ENCODE results near the gene ABCA13.
A peak's percentile ranks its signal among the peaks of the same experiment; 100 is the strongest.
"Not testable (repeated sequence)": the region's sequence is repeated elsewhere in the genome, so short reads cannot be mapped to it uniquely, and the experiment has no call there.

Gene ABCA13

DNA sequence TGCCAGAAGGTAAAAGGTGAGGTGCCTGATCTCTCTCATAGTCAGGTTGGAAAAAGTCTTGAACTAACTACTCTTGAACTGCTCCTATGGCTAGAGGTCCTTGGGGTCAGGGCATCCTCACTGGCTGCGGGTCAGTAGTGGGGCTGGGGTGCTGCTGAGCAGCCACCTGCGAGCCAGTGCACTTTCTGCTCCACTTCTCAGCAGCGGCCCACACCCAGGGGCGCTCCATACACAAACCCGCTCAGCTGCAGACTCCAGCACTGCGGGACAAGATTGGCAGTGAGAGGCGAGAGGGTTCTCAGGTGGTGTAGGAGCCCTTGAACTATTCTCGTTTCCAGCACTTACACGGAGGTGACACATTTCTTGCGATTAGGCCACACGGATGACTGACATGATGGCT lies 6.0 kb downstream of the ABCA13 start:
- DNase-seq, result no peak

DNA sequence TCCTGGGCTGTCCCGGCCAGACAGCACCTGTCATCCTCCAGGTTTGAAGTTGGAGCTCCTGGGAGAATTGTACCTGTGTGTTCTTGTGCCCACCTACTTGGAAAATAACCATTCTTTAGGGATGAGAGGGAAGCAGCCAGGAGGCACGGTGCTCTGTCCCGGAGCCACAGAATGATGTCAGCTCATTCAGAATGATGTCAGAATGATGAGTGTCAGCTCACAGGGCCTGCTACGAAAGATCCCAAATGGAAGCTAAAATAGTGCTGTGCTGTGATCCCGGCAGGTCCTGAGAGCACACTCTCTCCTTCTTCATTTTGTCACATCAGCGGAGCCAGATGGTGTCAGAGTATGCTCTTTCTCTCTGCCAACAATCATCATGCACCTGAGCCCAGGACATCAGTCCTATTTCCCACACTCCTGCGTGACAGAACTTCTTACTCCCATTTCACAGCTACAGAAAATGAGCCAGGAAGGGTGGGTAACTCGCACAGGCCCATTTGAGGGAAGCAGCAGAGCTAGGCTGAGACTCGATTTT lies 8.3 kb downstream of the ABCA13 start:
- DNase-seq, result no peak

DNA sequence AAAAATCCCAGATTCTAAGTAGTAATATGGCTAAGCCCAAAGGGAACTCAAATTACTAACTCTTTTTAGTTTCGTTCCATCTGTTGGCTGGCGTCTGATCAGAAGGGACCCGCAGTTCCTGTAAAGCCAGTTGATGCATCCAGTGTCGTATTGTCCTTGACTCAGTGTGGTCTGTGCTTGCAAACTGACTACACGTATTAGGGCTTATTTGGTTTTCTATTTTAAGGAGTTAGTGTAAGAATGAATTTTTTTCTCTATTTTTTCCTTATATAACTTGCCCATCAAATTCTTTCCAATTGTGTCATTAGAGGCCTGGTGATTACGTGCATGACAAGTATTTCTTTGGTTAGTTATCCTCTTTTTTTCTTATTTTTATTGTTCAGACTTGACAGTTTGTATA lies 9.7 kb downstream of the ABCA13 start:
- DNase-seq, result no peak

DNA sequence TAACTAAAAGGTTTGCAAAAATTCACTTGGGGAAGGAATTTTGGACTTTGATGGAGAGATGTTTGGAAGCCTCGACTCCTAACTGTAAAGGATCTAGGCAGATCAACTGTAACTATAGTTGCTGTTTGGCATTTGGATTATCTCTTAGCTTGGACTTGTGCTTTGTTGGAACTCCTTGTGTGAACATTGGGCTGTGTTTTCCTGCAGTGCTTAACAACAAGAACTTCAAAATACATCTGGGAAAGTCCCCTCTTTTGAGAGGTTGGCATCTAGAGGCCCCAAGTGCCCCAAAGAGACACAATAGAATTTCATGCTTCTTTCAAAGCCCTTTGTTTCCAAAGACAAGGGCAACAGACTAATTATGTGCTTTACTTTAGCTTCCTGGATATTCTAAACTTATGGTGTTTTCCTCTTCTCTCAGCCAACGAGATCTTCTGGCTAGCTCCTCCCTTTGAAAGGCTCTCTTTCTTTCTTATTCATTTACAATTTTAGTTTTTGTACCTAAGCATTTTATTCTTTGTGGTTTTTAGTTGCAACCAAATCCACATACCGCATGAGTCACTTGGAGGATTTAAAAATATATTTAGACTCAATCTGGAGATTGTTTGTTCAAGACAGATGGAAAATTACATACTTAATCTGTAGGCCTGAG lies 11.6 kb downstream of the ABCA13 start:
- DNase-seq, result no peak

DNA sequence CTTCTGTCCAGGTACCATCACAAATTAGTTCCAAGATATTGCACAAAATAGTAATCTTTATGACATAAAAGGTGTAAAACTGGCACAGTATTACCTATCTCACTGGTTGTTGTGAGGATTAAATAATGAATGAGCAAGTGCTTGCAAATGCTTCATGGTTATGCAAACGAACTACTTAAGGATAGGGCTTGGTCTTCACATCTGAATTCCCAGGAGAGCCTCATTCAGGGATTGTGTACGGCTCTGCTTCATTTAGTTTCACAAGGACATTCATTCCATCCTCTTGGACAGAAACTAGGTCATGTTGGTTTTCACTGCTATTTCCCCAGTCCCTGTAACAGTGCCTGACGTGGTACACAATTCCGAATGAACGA lies 12.1 kb downstream of the ABCA13 start:
- no peak for DNase-seq

DNA sequence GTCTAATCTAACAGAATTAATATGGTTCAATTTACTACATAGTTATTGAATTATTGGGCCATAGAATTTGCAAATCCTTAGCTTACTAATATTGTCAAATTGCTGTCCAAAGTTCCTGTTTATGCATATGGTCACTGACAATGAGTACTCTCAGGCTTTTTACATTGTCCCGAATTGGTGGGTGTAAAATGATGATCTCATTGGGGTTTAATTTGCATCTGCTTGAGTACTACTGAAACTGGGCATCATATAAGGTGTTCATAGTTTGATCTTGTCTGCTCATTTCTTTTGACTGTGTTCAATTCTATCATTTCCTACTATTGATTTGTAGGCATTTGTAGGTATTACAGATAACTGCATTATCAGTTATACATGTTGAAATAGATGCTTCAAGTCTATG lies 12.7 kb downstream of the ABCA13 start:
- no peak for DNase-seq

DNA sequence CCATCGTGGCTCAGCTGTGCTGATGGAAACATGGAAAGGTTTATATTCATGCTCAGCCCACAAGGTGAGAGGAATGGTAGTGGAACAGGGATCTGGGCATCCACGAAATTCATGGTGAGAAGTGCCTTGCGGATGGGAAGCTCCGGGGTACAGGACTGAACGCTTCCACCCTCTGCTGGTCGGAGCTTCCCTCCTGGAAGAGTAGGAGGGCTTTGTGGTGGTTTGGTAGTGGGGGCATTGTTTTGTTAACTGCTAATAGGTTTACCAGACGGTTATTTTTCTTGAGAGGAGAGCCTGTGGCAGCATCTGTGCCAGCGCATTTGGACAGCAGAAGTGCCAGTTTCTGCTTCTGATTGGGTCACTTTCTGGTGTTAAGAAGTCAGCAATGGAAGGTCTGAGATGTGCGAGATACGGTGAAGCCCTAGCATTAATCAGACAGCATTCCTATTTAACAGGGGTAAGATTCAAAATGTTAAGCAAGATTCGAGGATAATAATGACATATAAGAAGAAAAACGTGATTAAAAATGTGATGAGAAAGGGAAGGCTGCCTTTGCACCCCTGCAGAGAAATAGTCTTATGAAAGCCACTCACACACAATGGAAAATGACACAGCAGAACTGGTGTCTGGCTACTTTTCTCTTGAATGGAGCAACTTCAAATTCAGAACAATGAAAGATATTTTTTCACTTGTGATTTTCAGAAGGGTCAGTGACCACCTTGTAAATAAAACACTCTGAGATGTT lies 17.7 kb downstream of the ABCA13 start:
- DNase-seq, result no peak

DNA sequence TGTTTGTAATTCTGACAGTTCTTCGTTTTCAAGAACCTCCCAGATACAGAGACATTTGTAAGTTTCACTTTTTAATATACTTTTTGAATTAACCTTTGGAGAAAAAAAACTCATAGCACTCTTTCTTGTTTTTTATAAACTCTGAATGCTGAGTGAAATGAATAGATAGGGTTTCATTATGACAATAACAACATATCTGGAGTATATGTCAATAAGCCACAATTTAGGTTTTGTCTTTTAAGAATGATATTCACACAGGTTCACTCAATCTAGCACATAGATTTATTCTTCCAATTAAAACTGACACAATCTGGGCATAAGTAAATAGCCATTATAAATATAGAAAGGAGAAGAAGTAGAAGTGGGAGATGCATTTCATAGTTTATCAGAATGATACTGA lies 21.7 kb downstream of the ABCA13 start:
- no peak for DNase-seq

DNA sequence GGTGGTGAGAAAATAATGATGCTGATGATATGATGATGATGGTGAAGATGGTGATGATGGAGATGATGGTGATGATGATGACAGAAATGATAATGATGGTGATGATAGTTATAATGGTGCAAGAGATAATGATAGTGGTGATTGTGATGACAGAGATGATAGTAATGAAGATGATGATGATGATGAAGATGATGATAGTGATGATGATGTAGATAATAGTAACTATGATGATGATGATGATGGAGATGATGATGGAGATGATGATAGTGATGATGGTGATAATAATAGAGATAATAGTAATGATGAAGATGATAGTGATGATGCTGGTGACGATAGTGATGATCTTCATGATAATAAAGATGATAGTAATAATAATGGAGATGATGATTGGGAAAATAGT lies 22.2 kb downstream of the ABCA13 start:
- no peak for DNase-seq

DNA sequence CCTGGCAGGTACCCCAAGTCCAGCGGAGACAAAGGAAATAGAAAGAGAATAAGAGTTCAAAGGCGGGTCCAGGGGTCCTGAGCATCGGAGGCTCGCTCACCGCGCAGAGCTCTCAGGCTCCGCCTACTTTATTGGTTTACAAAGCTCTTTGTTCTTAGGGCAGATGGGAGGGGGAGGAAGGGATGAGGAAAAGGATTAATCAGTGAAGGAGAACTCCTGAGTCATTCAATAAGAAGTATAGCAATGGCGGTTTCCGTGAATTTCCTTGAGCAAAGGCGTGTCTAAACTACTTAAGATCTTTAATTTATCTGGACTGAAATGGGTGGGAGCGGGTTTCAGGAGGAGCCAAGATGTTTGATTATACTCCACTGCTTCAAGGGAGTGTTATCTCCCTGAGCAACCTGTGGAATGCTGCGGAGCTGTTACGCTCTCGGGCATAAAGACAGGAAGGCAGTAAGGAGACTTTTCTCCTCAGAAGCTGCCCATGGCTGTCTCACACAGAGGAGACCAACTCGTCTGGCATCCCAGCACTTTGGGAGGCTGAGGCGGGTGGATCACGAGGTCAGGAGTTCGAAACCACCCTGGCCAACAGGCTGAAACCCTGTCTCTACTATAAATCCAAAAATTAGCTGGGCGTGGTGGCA lies 29.8 kb downstream of the ABCA13 start:
- DNase-seq, result not testable (repeated sequence)

DNA sequence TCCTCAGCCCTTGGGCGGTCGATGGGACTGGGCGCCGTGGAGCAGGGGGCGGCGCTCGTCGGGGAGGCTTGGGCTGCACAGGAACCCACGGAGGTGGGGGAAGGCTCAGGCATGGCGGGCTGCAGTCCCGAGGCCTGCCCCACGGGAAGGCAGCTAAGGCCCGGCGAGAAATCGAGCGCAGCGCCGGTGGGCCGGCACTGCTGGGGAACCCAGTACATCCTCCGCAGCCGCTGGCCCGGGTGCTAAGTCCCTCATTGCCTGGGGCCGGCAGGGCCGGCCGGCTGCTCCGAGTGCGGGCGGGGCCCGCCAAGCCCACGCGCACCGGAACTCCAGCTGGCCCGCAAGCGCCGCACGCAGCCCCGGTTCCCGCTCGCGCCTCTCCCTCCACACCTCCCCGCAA lies 31.7 kb downstream of the ABCA13 start:
- DNase-seq, result not testable (repeated sequence)

DNA sequence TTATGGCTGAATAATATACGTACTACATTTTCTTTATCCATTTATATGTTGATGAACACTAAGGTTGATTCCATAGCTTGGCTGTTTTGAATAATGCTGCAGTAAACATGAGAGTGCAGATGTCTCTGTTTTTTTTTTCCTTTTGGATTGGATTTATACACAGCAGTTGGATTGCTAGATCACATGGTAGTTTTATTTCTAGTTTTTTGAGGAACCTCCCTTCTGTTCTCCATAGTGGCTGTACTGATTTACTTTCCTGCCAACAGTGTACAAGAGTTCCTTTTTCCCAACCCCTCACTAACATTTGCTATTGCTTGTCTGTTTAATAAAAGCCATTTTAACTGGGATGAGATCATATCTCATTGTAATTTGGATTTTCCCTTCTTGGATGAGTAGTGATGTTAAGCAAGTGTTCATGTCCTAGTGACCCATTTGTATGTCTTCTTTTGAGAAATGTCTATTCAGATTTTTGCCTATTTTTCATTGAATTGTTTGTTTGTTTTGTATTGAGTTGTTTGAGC lies 36.0 kb downstream of the ABCA13 start:
- no peak for DNase-seq

DNA sequence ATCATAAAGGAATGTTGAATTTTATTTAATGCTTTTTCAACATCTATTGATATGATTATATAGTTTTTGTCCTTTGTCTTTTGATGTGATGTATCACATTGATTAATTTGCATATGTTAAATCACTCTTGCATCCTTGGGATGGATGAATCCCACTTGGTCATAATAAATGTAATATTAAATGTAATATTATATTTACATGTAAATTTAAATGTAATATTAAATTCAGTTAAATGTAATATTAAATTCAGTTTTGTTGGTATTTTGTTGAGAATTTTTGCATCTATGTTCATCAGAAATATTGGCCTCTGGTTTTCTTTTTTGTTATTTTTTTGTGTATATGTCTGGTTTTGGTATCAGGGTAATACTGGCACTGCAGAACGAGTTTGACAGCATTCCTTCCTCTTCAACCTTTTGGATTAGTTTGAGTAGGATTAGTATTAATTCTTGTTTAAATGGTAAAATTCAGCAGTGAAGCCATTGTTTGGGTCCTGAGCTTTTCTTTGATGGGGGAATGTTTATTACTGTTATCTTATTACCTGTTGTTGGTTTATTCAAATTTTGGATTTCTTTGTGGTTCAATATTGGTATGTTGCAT lies 37.8 kb downstream of the ABCA13 start:
- DNase-seq, result no peak

DNA sequence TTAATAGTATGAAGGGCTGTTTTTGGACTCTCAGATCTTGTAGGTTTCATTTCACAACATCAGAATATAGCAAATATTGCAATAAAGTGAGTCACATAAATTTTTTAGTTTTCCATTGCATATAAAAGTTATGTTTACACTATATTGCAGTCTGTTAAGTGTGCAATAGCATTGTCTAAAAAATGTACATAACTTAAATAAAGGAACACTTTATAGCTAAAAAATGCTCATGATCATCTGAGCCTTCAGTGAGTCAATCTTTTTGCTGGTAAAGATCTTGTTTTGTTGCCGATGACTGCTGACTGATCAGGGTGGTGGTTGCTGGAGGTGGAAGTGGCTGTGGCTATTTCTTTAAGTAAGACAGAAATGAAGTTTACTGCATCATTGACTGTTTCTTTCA lies 42.0 kb downstream of the ABCA13 start:
- DNase-seq, result no peak

DNA sequence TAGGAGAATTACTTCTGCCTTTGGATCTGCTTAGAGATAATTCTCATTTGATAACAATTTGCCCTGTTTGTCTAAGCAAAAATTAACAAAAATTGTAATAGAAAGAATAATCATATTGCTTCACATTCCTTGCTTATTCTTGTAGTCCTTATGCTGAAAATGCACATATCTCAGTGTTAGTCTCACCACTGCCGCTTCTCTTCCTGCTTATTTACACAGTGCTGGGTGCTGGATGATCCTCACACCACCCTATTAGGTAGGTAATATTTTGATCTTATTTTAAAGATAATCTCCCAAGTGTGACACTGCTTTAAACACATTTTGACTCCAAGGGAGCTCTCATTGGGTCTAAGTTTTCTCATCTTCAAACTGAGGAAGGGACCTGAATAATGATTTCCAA lies 46.0 kb downstream of the ABCA13 start:
- no peak for DNase-seq

DNA sequence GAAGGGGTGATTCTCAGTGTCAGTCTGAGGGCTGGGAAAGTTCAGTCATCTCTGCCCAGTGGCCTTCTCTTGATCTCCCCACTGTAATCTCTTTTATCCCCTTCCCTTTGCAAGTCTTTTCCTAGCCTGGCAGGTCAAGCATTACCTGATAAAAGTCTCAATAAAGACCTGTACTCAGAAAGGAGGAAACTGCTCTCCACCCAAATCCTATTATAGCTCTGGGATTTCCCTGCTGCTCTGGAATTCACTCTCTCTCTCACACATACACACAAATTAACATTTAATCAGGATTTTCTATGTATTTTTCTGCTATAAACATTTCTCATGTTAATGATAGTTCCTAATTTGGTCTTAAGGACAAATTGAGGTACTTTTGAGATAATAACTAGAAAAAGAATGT lies 46.5 kb downstream of the ABCA13 start:
- DNase-seq, result no peak

DNA sequence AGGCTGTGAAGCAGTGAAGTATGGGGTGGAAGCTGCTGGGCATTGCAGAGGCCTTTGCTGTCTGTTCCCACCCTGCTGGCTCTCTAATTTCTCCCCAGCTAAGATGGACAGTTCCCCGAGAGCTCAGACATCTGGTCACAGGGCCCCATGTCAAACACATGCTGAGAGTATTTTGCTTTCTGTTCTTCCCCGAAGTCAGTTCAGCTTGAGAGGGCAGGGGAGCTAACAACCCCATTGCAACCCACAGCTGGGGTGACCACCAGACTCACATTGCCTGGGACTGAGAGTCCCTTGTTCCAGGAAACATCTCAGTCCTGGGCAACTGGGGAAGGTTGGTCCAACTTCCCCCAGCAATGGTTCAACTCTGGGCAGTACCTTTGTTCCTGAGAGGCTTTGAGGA lies 52.8 kb downstream of the ABCA13 start:
- no peak for DNase-seq

DNA sequence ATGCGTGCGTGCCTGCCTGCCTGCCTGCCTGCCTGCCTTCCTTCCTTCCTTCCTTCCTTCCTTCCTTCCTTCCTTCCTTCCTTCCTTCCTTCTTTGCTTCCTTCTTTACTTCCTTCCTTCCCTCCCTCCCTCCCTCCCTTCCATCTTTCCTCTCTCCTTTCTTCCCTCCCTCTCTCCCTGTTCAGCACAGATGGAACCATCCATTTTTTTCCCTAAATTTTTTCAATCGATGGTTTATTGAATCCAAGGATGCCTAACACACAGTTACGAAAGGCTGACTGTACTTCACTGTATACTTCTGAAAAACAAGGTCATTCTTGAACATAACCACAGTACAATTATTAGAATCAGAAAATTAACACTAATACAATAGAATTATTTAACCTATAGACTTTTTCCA lies 53.8 kb downstream of the ABCA13 start:
- DNase-seq, result no peak

DNA sequence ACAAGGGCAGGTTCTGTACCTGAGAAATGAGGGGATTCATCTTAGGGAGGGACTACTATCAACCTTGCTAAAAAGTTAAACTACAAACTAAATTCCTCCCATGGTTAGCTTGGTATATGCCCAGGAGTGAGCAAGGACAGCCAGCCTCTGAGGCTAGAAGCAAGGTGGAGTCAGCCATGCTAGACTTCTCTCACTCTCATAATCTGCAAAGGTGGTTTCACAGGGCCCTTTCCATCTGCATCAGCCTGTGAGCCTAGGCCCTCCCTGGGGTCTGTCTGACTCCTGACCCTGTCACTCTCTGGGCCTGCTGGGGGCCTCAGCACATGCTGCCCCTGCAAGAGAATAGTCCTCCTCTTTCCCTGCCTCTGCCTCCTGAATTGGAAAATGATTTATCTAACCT lies 66.1 kb downstream of the ABCA13 start:
- DNase-seq, result no peak

DNA sequence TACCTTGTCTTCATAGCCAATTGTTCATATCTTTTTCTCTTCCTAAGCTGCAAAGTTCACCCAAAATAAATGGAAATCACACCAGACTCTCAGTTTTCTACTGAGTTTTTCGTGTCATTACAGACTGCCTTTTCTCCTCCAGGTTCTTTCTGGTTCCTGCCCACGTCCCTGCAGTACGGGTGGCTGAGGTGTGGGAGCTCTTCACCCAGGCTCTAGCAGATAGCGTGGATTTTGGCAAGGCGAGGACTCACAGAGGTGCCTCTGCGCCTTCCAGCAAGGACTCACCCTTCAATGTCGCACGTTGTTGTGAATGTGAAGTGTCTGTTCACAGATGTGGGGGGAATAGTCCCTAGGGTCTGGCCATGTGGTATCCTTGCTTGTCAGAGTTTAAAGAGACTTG lies 71.6 kb downstream of the ABCA13 start:
- no peak for DNase-seq

DNA sequence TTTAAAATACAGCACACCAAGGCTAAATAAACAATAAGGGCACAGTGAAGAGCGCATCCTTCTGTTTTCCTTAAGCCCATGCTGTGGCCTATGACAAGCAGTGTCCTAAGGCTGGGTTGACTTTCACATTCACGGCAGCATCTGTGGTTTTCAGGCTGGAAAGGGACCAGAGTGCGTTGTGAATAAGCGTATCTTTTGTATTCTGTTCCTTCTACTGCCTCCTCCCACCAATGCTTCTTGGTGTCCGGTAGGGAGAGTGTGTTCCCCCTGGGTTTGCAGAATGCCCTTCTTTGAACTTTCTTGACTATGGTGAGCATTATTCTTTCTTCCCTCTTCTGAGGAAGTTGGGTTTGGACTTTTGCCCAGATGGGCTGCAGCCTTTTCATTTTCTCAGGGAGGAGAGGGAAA lies 73.6 kb downstream of the ABCA13 start:
- peak; percentile 43 to 74 for DNase-seq

DNA sequence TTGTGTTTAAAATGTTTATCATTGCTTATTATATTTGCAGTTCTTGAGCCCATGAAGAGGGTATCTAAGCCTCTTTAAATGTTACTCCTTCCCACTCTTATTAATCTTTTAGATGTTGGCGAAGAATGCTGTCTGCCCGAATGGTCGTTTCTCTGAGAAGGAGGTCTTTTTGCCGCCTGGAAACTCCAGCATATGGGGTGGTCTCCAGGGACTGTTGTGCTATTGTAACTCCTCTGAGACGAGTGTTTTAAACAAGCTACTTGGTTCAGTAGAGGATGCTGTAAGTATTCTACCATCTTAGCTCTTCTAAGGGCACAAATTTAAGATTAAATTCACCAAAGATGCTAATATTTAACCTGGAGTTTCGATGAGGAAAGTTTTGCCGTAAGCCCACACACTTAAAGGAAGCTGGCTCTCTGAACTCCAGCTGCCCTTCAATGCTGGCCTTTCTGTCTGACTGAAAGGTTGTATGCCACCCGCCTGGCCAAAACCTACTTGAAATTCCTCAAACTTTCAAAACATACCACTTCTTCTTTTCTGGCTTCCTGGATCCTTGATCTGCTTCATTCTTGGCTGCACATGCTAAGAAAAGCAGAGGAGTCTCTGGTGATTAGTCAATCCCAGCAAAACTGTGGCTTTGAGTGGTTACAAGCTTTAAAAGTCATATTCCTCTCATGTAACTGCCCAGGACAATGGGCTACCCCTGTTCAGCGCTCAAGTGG lies 74.7 kb downstream of the ABCA13 start:
- DNase-seq, result peak; percentile 83 to 84

DNA sequence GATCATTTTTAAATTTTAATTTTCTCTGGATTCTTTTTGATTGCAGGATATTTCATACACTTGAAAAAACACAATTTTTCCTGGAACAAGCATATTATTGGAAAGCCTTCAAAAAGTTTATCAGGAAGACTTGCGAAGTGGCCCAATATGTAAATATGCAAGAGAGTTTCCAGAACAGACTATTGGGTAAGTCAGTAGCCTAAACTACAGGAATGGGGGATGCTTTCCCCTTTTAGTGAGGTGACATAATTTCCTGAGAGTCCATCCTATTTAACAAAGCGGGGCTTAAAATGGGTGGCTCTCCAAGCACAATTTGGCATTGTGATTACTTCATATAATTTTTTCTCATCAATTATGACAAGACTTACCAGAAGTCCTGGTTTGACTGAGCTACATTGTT lies 77.9 kb downstream of the ABCA13 start:
- DNase-seq, result no peak

Measured in AML-193 (cell line).